ENCODE data around the gene POR.

- TF ChIP-seq REST (IDR thresholded peaks at IDR 0.05; ENCODE audit: borderline replicate concordance) (no peak), CTCF (IDR thresholded peaks at IDR 0.05; ENCODE audit: poor library complexity, severe bottlenecking) (no peak), POLR2AphosphoS5 (IDR thresholded peaks at IDR 0.05) (no peak), EZH2 (IDR thresholded peaks at IDR 0.05; ENCODE audit: borderline replicate concordance, insufficient read depth, low read length, poor library complexity, severe bottlenecking) (no peak), TAF1 (IDR thresholded peaks at IDR 0.05; ENCODE audit: low read depth) (no peak)
Measured at GRCh38 chr7:75951506-75951905, 36.6 kb downstream of the POR start.

Data from neural cell (in vitro differentiated cells).